Endodermal cell (in vitro differentiated cells): Measurements from ENCODE around the gene SEC14L3. TPM values are rescaled to one million over a fixed set of nuclear protein-coding genes. Genes with fewer than 3 reads are reported as not detected.

Experiments used
- DNase-seq: peaks from one replicate; pipeline ENCODE4 v3.0.0-alpha.2; 2017
- H3K27ac ChIP-seq: 2 replicates; pipeline ENCODE4 v1.5.1; 2013; ENCODE audit warnings: mild to moderate bottlenecking, low read depth, low read length, moderate library complexity
- H3K27me3 ChIP-seq: 2 replicates; pipeline ENCODE4 v1.6.1; 2013; ENCODE audit warnings: mild to moderate bottlenecking, low read length, moderate library complexity; ENCODE audit not compliant: insufficient read depth, control insufficient read depth, poor library complexity, severe bottlenecking
- H3K36me3 ChIP-seq: 2 replicates; pipeline ENCODE4 v1.7.0; 2013; ENCODE audit warnings: mild to moderate bottlenecking, low read length, moderate library complexity; ENCODE audit not compliant: control insufficient read depth, insufficient read depth
- H3K4me1 ChIP-seq: one replicate; pipeline ENCODE4 v1.7.0; 2013; ENCODE audit warnings: low read length; ENCODE audit not compliant: control insufficient read depth, insufficient read depth
- H3K4me3 ChIP-seq: 2 replicates; pipeline ENCODE4 v1.5.1; 2013; ENCODE audit warnings: mild to moderate bottlenecking, low read length, moderate library complexity
- H3K9ac ChIP-seq: 2 replicates; pipeline ENCODE4 v1.6.1; 2013; ENCODE audit warnings: mild to moderate bottlenecking, low read length, moderate library complexity; ENCODE audit not compliant: poor library complexity, severe bottlenecking; ENCODE audit errors: extremely low read depth
- H3K9me3 ChIP-seq: 2 replicates; pipeline ENCODE4 v1.6.1; 2013; ENCODE audit warnings: mild to moderate bottlenecking, low read length, moderate library complexity; ENCODE audit not compliant: control insufficient read depth
- H3K27ac Mint-ChIP-seq: 2 replicates; pipeline ENCODE4 v1.8.0; 2020; ENCODE audit warnings: mixed read lengths
- H3K27me3 Mint-ChIP-seq: 2 replicates; pipeline ENCODE4 v1.8.0; 2021; ENCODE audit warnings: mild to moderate bottlenecking, mixed read lengths; ENCODE audit not compliant: insufficient read depth
- H3K36me3 Mint-ChIP-seq: 2 replicates; pipeline ENCODE4 v1.8.0; 2020; ENCODE audit warnings: low read depth, mixed read lengths
- H3K4me1 Mint-ChIP-seq: 2 replicates; pipeline ENCODE4 v1.8.0; 2020; ENCODE audit warnings: mixed read lengths
- H3K4me3 Mint-ChIP-seq: 2 replicates; pipeline ENCODE4 v1.8.0; 2020; ENCODE audit warnings: mild to moderate bottlenecking, moderate library complexity, mixed read lengths
- H3K9me3 Mint-ChIP-seq: 2 replicates; pipeline ENCODE4 v1.8.0; 2020; ENCODE audit warnings: mild to moderate bottlenecking, mixed read lengths
- CTCF ChIP-seq: fragments of 200-600 bp; sonication (generic); conservative IDR thresholded peaks from 2 replicates; pipeline ENCODE4 v1.5.0; 2021; ENCODE audit warnings: antibody characterized with exemption, mild to moderate bottlenecking
- WGBS, 2 experiments: methylation state at CpG; one replicate each; pipeline versions ENCODE4 v1.1.5 to v1.1.7; 2013; ENCODE audit warnings: missing lambda C conversion rate in 2 of 2, mixed read lengths in 1 of 2; ENCODE audit not compliant: insufficient coverage in 1 of 2, insufficient read length in 1 of 2; 5-methylcytosine and 5-hydroxymethylcytosine counted together
- total RNA-seq, 2 donors: library from RNA; stranded (reverse); fragmentation: NEBNext Ultra II Directional in 1 of 2; extraction: Animal tissue kit (Norgen Biotek cat#: 25700) in 1 of 2; gene quantifications; 2 replicates in 1 of 2; 3 replicates in 1 of 2; pipeline ENCODE4 v1.2.1, GENCODE V29; 2021

SEC14L3 gene
- total RNA-seq, 2 donors from 2014 or later, result not detected

- no peak overlapping the region for H3K27ac Mint-ChIP-seq
- H3K9me3 ChIP-seq, result no peaks in the 10 kb centered on the region
- no peaks in the 10 kb centered on the region for H3K36me3 ChIP-seq
- no peak for DNase-seq
- no peak for TF ChIP-seq CTCF
- H3K4me3 Mint-ChIP-seq, result no peak overlapping the region
- no peak overlapping the region for H3K9ac ChIP-seq
- H3K27me3 Mint-ChIP-seq, result peaks cover 3% of the 10 kb centered on the region
- no peaks in the 10 kb centered on the region for H3K27me3 ChIP-seq
- no peaks in the 10 kb centered on the region for H3K9me3 Mint-ChIP-seq
- H3K4me3 ChIP-seq, result no peak overlapping the region
- H3K4me1 Mint-ChIP-seq, result no peaks in the 10 kb centered on the region
- no peak overlapping the region for H3K27ac ChIP-seq
- H3K4me1 ChIP-seq, result no peaks in the 10 kb centered on the region
- 50 to 68% methylated on average over 1 of the region's 1 CpG for WGBS, 2 experiments
- no peaks in the 10 kb centered on the region for H3K36me3 Mint-ChIP-seq
Observed at GRCh38 chr22:30434843-30435242, 37.0 kb downstream of the SEC14L3 start.

GRCh38 chr22:30433773-30434172 lies 38.0 kb downstream of the SEC14L3 start:
- TF ChIP-seq CTCF, result no peak
- Histone ChIP-seq H3K27ac (no peak overlapping the region), H3K9ac (no peak overlapping the region), H3K4me3 (no peak overlapping the region), H3K9me3 (no peaks in the 10 kb centered on the region), H3K36me3 (no peaks in the 10 kb centered on the region), H3K27me3 (no peaks in the 10 kb centered on the region), H3K4me1 (no peaks in the 10 kb centered on the region)
- peaks cover 3% of the 10 kb centered on the region for H3K27me3 Mint-ChIP-seq
- DNase-seq, result no peak
- WGBS, 2 experiments, result 80 to 87% methylated on average over 1 of the region's 1 CpG
- no peak overlapping the region for H3K27ac Mint-ChIP-seq
- H3K4me3 Mint-ChIP-seq, result no peak overlapping the region
- no peaks in the 10 kb centered on the region for H3K9me3 Mint-ChIP-seq
- H3K4me1 Mint-ChIP-seq, result no peaks in the 10 kb centered on the region
- H3K36me3 Mint-ChIP-seq, result no peaks in the 10 kb centered on the region

GRCh38 chr22:30433227-30433626 lies 38.6 kb downstream of the SEC14L3 start:
- peaks cover 1% of the 10 kb centered on the region for H3K27me3 Mint-ChIP-seq
- H3K9ac ChIP-seq, result no peak overlapping the region

More at GRCh38 chr22:30433227-30433626, 38.6 kb downstream of the SEC14L3 start:
- Mint-ChIP-seq H3K4me3 (no peak overlapping the region), H3K36me3 (no peaks in the 10 kb centered on the region), H3K4me1 (no peaks in the 10 kb centered on the region), H3K9me3 (no peaks in the 10 kb centered on the region), H3K27ac (no peak overlapping the region)
- Histone ChIP-seq H3K9me3 (no peaks in the 10 kb centered on the region), H3K36me3 (peaks cover 3% of the 10 kb centered on the region), H3K27ac (no peak overlapping the region), H3K27me3 (no peaks in the 10 kb centered on the region), H3K4me3 (no peak overlapping the region), H3K4me1 (no peaks in the 10 kb centered on the region)
- no peak for DNase-seq
- 91 to 100% methylated on average over 1 to 3 of the region's 3 CpGs for WGBS, 2 experiments
- TF ChIP-seq CTCF, result no peak
